Fibroblast of villous mesenchyme (primary cell): Measurements from ENCODE around the gene CACTIN. TPM values are rescaled to one million over a fixed set of nuclear protein-coding genes. Genes with fewer than 3 reads are reported as not detected.

Experiments
- DNase-seq: peaks from one replicate; pipeline ENCODE4 v3.0.0-alpha.2; 2010; ENCODE audit warnings: low read depth
- H3K4me3 ChIP-seq: 2 replicates; pipeline ENCODE4 v1.5.1; 2011; ENCODE audit warnings: low read depth, mild to moderate bottlenecking, low read length
- total RNA-seq: library from RNA; depleted of rRNA; stranded (reverse); fragments of >200 nt; gene quantifications from 2 replicates; pipeline ENCODE4 v1.2.3, GENCODE V29; 2012
- TF ChIP-seq, protein P1 (sequence below): IDR thresholded peaks from 2 replicates; pipeline ENCODE4 v1.5.1; 2012; ENCODE audit warnings: low read depth, mild to moderate bottlenecking, low read length; ENCODE audit not compliant: insufficient read depth

The CACTIN gene
- total RNA-seq, 1 donor, result 17.7 TPM

DNA sequence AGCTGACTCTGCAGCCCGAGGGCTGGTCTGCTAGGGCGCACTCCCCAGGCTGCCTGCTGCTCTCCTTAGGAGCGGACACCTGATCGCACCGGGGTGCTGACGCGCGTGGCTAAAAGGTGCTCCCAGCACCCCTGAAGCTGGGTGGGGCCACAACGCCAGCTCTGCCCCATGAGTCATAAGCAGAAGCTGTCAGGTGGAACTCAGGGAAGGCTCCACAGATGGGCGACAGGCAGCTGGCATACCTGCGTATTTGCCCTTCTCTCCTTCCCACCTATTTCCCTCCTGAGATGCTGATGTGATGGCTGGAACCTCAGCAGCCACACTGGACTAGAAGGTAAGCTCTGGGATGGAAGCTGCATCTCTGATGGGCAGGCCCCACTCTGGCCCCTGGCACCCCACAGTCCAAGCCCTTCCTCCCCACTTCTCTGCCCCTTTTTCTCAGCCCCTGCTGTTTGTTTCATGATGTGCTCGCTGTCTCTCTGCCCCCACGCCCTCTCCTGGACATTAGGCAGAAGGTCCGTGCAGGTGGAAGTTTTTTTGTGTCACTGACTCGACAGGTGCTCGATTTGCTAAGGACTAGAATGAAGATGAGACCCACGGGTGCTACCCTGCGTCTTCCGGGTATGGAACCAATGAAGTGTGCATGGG is 30.3 kb upstream of the CACTIN start:
- DNase-seq, result no peak
- TF ChIP-seq, protein P1, sequence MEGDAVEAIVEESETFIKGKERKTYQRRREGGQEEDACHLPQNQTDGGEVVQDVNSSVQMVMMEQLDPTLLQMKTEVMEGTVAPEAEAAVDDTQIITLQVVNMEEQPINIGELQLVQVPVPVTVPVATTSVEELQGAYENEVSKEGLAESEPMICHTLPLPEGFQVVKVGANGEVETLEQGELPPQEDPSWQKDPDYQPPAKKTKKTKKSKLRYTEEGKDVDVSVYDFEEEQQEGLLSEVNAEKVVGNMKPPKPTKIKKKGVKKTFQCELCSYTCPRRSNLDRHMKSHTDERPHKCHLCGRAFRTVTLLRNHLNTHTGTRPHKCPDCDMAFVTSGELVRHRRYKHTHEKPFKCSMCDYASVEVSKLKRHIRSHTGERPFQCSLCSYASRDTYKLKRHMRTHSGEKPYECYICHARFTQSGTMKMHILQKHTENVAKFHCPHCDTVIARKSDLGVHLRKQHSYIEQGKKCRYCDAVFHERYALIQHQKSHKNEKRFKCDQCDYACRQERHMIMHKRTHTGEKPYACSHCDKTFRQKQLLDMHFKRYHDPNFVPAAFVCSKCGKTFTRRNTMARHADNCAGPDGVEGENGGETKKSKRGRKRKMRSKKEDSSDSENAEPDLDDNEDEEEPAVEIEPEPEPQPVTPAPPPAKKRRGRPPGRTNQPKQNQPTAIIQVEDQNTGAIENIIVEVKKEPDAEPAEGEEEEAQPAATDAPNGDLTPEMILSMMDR, result no peak
- no peak overlapping the region for H3K4me3 ChIP-seq

DNA sequence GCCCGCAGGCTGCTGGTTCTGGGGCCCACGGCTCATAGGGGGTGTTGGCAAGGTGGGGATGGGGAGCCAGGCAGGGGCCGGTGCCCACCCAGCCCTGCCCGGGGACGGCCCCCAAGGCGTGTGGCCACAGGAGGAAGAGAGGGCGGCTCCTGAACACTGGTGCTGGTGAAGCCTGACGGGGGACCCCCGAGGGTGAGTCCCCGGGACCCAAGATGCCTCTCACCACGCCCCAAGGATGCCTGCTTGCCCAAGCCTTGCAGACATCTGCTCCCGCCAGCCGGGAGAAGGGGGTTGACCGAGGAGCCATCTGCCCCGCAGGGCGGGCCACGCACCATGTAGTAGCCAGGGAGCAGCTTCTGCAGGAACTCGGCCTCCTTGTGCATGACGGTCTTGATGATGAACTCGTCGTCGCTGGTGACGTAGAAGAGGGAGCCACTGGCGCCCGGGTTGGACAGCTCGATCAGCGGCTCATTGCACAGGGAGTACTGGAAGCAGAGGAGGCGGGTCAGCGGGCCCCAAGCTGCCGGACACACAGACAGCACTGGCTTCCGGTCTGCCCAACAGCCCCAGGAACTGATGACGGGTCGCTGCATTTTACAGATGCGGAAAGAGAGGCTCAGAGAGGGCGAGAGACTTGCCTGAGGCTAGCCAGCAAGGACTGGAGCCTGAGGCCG is 29.6 kb upstream of the CACTIN start:
- DNase-seq, result peak; percentile 55
- no peak overlapping the region for H3K4me3 ChIP-seq
- TF ChIP-seq, protein P1, result no peak

DNA sequence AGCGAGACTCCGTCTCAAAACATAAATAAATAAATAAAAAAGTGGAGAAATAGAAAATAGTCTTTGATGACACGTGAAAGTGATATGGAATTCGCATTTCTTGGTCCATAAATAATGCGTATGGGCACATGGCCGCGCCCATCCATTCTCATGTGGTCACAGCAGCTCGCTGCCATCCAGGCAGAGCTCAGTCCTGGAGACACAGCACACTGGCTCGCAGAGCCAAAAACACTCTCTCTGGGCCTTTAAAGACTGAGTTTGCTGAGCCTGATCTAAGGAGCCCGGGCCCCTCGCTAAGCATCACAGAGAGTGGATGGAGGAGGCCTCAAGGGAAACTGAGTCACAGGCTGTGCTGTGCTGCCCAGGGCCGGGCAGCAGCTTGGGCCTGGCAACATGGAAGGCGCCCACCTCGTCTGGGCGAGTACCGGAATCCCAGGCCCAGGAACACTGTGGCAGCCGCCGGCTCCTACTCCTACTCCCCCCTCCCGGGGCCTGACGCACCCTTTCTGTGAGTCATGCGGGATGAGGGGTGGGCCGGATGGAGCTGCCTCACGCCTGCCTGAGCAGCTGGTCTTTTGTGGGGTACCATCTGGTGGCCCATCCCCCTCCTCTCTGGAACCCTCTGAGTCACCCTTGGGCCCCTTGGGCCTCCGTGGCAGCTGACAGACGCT is 28.9 kb upstream of the CACTIN start:
- TF ChIP-seq, protein P1, result no peak
- peak; percentile 96 for DNase-seq
- H3K4me3 ChIP-seq, result no peak overlapping the region

DNA sequence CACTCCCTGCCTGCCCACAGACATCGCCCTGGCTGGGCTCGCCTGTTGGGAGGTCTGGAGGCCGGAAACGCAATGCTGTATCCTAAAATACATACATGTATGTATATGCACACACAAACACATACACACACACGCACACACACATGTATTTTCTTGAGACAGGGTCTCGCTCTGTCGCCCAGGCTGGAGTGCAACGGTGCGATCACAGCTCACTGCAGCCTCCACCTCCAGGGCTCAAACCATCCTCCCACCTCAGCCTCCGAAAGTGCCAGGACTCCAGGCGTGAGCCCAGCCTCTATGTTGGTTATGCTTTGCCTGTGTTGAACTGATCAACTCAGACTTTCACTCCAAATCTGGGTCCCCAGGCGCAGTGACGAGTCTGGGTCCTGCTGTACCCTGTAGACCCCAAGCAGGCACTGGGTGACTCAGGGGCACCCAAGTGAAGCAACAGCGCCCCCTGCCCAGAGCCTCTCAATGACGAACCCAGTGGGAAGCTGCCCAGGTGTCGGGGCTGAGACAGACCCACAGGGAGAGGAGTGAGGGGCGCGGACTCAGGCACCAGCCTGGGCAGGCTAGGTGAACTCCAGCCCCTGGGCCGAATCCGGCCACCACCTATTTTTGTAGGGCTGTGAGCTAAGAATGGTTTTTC is 27.4 kb upstream of the CACTIN start:
- no peak overlapping the region for H3K4me3 ChIP-seq
- TF ChIP-seq, protein P1, result peak; percentile 31

DNA sequence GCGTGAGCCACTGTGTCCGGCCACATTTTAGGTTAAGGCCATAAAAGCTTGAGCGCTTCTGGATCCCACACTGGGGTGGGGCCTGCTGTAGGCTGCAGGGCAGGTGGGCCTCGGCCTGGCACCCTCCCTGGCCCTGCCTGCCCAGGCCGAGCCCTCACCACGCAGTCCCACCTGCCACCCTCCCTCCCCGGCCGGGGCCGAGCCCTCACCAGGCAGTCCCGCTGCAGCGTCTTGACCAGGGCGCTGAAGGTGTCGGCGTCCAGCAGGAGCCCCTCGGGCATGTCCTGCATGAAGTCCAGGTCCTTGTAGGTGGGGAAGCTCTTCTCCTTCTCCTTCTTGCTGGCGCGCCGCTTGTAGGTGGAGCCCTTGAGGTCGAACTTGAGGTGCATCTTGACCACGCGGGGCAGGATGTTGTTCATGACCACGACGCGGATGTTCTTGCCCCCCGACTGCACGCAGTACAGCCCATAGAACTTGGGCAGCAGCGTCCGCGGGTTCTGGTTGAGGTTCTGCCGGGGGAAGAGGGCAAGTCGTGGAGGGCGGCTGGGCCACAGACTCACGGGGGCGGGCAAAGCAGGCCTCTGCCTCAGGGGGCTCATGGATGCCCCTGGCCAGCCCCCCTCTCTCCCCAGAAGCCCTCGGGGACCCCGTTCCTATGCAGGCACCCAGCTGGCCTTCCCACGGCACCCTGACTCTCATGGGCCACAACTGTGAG is 26.6 kb upstream of the CACTIN start:
- no peak for DNase-seq
- no peak overlapping the region for H3K4me3 ChIP-seq
- TF ChIP-seq, protein P1, result no peak

More for the DNA sequence above, 27.4 kb upstream of the CACTIN start:
- no peak for DNase-seq

DNA sequence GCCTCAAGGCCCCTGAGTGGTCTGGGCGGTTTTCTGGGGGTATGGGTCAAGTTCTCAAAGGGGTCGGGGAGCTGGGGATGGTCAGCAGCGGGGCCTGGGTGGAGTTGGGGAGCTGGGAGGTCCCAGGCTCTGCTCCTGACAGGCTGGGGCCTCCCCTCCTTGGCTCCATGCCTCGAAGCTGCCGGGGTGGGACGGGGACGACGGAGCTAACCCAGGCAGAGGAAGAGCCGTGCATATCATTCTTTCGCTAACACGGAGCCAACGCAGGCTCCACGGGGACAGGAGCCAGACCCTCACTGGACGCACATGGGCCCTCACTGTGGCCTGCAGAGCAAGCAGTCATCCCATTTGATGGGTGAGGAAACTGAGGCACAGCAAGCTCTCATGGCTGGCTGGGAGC is 25.8 kb upstream of the CACTIN start:
- DNase-seq, result no peak
- no peak overlapping the region for H3K4me3 ChIP-seq
- TF ChIP-seq, protein P1, result no peak
